GM21367 (cell line): ENCODE results near the gene VEGFB.
"Not testable (repeated sequence)": the region's sequence is repeated elsewhere in the genome, so short reads cannot be mapped to it uniquely, and the experiment has no call there.

Source experiments
- ATAC-seq: cut with Tn5 transposase; IDR thresholded peaks from one replicate; pipeline ENCODE4 v1.9.1; 2021; ENCODE audit not compliant: unreplicated experiment

VEGFB gene

GRCh38 chr11:64245797-64246620 lies 11.6 kb downstream of the VEGFB start:
- no peak for ATAC-seq

GRCh38 chr11:64246621-64246870 lies 12.2 kb downstream of the VEGFB start:
- not testable (repeated sequence) for ATAC-seq

GRCh38 chr11:64246871-64247728 lies 12.7 kb downstream of the VEGFB start, which contains the start of gene PPP1R14B:
Gene PPP1R14B (minus strand): TSS chr11:64246943. CDS start chr11:64246673, 270 bp downstream.
- ATAC-seq: no peak

- no peak for ATAC-seq
Measured at GRCh38 chr11:64247729-64248531, 13.5 kb downstream of the VEGFB start.

GRCh38 chr11:64248578-64248977 lies 14.2 kb downstream of the VEGFB start:
- no peak for ATAC-seq

GRCh38 chr11:64249038-64249437 lies 14.7 kb downstream of the VEGFB start:
- ATAC-seq: no peak

GRCh38 chr11:64249563-64250414 lies 15.4 kb downstream of the VEGFB start:
- ATAC-seq: no peak

GRCh38 chr11:64250415-64251015 lies 16.1 kb downstream of the VEGFB start:
- ATAC-seq: no peak

- ATAC-seq: peak; percentile 29
Measured at GRCh38 chr11:64251016-64251752, 16.8 kb downstream of the VEGFB start, which contains the start of gene PLCB3. Gene PLCB3 (plus strand): TSS chr11:64251530. CDS start chr11:64251650, 120 bp downstream.

- no peak for ATAC-seq
Measured at GRCh38 chr11:64251753-64252002, 17.3 kb downstream of the VEGFB start.

GRCh38 chr11:64252003-64252872 lies 17.9 kb downstream of the VEGFB start:
- no peak for ATAC-seq

GRCh38 chr11:64253043-64253442 lies 18.7 kb downstream of the VEGFB start:
- ATAC-seq: no peak

GRCh38 chr11:64253481-64253880 lies 19.1 kb downstream of the VEGFB start:
- ATAC-seq: no peak

- no peak for ATAC-seq
Measured at GRCh38 chr11:64254326-64254725, 19.9 kb downstream of the VEGFB start.

- no peak for ATAC-seq
Measured at GRCh38 chr11:64255135-64256128, 21.0 kb downstream of the VEGFB start.

- no peak for ATAC-seq
Measured at GRCh38 chr11:64256300-64256699, 21.9 kb downstream of the VEGFB start.

GRCh38 chr11:64258356-64258755 lies 24.0 kb downstream of the VEGFB start:
- ATAC-seq: no peak
